OCI-M1 (cell line): ENCODE data around the gene HCCS.

Experiments used
- DNase-seq: peaks from one replicate; lab custom pipeline; 2025; lab: John Stamatoyannopoulos, UW

The HCCS gene

DNA sequence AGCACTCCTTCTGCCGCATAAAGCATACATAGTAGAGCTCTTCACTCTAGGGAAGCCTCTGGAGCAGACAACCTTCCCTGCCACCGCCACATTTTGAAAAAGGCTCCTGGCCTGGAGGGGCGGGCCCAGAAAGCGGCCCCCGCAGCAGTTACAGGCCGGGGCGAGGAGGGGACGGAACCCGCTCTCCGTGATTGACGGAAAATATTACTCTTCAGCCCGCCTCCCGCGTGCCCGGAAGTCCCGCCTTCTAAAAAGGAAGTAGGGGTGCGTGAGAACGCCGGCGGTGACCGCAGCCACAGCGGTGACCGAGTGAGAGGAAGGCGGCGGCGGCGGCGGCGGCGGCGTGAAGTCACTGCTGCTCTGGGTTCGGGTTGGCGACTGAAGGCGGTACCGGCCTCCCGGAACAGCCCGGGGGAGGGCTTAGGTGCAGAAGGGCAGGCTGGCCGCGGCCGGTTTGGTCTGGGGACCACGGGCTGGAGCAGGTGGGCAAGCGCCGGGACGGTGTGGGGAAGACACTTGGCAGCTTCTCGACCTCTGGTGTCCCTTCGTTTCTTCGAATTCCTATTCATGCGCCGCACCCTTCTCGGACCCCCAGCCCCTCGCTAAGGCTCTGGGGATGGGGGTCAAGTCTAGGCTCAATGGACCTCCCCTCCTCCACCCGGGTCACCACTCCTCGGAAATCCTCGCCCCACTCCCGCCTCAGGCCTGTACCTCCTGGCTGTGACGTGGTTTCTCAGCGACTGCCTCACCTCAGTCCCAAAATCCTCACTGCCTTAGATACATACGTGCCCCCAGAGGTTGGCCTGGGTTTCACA, at the start of gene HCCS:
TSS of gene HCCS (plus strand) at position 296 of the 815 bp plus-strand sequence. CDS start 729 bp downstream, outside the sequence.
- peak; percentile 92 for DNase-seq

DNA sequence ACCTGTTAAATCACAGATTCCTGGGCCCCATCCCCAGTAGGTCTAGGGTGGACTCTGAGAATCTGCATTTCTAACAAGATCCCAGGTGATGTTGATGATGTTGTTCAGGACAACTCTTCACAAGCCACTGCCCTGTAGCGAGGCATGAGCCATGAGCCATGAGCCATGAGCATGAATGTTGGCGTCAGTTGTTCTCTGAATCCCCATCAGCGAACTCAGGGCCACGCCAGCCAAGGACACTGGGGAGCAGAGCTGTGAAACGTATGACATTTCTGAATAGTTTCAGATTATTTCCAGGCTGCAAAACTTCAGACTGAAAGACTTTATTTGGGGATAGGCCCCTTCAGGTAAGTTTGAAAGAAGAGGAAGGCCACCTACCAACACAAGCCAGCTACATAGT, 46.9 kb upstream of the HCCS start:
- DNase-seq, result no peak

GRCh38 chrX:11064851-11065600, 46.1 kb upstream of the HCCS start:
- no peak for DNase-seq

DNA sequence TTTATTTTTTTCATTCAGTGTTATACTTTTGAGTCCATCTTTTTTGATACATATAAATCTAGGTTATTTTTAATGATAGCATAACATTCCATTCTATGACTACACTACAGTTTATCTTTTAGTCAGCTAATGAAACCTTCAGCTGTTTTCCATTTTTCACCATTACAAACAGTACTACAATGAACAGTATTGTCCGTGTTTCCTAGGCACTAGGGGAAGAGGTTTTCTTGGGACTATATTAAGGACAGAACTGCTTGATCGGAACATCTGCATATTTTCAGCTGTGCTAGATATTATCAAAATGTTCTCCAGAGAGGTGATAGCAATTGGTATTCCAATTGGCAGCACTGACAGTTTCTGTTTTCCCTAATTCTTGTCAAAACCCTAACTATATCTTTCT, 44.3 kb upstream of the HCCS start:
- DNase-seq, result no peak

DNA sequence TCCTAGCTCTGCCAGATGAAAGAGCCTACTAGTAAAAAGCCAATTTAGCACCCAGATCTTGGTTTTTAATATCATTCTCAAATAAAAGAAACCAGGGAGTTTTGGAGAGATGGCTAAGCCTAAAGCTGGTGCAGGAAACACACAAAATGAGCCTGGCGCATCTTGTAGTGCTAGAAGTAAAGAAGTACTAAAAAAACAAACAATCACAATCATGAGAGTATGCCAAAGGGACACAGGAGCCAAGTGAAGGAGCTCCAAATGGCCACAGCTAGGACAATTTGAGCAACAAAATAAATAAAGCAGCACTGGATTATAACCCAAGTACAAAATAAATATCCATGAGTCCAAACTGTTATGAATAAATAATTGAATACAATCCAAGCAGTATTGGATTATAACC, 37.8 kb upstream of the HCCS start:
- DNase-seq, result no peak

GRCh38 chrX:11080741-11081305, 30.3 kb upstream of the HCCS start:
- DNase-seq, result no peak

GRCh38 chrX:11081511-11081910, 29.6 kb upstream of the HCCS start:
- DNase-seq, result no peak

DNA sequence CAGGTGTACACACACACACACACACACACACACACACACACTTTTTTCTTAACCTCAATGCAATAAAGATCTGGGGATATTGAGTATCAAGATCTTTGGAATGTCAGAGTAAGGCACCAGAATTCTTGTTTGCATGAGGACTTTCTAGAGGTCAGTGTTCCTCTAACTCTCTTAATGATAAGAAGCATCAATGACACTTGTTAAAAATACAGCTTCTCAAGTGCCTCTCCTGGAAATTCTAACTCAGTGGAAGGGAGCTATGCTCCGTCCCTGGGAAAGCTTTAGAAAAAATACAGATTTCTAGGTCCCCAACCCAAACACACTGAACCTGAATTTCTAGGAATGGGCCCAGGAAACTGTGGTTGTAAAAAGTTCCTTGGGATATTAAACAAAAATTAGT, 25.8 kb upstream of the HCCS start:
- DNase-seq, result no peak

- DNase-seq, result no peak
These were observed 21.3 kb upstream of the HCCS start for GRCh38 chrX:11089802-11090201.

DNA sequence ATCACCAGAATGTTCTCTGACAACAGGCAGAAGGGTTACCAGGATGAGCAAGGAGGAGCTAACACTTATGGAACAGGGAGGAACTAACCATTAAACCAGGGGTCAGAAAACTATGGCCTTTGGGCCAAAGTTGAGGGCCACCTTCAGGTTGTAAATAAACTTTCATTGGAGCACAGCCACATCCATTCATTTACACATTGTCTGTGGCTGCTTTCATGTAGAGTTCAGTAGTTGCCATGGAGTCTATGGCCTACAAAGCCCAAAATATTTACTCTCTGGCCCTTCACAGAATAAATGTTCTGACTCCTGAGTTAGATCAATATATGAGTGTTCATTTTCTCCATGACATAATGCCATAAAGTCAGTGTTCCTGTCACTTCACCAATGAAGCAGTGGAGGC, 13.2 kb upstream of the HCCS start:
- DNase-seq, result no peak

- no peak for DNase-seq
These were observed 11.7 kb upstream of the HCCS start for GRCh38 chrX:11099465-11099864.

DNA sequence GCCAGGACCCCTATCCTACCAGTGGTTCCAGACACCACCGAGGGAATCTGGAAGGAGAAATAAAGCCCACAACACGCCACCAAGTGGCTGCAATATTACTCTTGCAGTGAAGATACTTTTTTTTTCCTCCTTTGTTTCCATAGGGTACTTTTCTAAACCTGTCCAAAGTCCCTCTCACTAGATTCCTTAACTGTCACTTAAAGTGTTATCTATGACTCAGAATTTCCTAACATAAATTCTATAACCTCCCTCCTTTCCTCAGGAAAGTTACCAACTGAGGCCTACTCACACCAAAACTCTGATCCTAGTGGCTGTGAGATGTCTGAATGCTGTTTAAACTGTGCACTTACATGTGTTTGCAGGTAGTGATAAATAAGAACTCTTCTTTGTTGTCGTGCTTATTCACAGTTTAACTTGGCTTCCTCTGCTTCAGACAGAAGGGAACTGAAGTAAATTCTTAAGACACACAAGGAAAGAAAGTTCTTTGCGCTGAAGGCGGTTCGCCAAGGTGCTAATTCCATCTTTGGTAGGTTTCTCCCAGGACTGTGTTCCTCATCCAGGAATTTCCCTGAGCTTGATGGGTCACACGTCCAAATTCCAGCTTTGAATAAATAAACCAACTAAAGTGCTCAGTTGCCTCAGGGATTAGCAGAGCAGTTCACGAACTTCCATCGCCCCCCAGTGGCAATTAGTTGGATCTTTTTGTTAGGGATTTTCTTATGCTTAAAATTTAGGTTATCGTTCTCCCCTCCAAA, 10.7 kb upstream of the HCCS start:
- DNase-seq, result peak; percentile 35

DNA sequence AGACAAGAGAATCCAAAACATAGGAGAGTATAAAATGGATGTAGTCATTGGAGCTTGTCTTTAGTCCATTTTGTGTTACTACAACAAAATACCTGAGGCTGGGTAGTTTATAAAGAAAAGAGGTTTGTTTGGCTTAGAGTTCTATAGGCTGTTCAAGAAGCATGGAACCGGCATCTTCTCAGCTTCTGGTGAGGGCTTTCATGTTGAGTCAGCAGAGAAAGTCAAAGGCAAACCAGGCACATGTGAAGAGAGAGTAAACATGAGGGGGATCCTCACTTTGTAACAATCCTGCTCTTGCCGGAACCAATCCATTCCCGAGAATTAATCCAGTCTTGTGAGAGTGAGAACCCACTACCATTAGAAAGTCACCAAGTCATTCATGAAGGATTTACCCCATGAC, 8.1 kb upstream of the HCCS start:
- DNase-seq, result no peak

- no peak for DNase-seq
These were observed 7.4 kb upstream of the HCCS start for GRCh38 chrX:11103751-11104150.

DNA sequence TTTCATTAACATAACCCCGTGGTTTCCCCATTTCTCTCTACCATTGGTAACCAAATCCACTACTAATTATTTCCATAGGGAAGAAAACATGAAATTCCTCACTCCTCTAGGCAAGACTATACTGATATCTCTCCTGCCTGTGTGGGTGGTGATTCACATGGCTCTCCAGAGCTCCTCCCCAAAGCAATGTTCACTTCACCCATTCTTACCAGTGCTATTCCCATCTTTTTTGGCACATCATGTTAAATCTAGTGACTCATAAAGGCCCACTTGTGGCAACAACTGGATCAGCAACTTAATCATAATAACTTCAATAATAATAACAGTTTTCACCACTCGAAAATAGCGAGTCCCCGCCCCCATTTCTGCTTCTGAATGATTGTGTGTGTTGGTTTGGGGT, 6.1 kb upstream of the HCCS start:
- no peak for DNase-seq

DNA sequence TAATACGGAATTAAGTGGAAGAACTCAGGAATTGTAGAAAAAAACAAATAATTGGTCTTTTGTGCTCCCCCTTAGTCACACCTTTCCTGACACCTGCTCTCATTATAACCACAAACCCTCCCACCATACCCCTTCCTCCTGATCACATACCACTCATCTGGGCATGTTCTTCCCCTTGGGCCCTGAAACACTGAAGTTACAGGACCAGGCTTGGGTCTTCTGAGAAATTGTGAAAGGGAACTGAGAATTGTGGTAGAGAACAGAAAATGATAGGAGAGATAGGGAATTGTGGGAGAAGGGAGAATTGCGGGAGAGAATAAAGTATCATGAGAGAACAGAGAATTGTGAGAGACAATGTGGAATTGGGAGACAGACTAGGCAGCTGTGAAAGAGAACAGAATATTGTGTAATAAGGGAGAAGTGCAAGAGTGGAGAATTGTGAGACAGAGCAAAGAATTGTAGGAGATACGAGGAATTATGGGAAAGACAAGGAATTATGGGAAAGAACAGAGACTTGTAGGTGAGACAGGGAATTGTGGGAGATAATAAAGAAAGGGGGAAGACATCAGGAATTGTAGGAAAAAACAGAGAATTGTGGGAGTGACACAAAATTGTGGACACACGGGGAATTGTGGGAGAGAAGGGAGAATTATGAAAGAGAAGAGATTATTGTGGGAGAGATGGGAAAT, 2.7 kb upstream of the HCCS start:
- DNase-seq, result no peak

DNA sequence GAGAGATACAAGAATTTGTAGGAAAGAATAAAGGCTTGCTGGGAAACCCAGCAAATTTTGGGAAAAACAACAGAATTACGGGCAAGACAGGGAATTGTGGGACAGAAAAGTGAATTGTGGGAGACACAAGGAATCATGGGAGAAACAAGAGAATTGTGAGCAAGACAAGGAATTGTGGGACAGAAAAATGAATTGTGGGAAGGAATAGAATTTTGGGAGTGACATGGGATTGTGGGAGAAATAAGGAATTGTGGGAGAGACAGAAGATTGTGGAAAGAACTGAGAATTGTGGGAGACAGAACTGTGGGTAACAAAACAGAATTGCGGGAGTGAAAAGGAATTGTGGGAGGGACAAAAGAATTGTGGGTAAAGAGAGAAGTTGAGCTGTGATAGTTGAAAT, 1.2 kb upstream of the HCCS start:
- DNase-seq, result no peak

- no peak for DNase-seq
These were observed 815 bp downstream of the HCCS start for GRCh38 chrX:11111947-11112346.

DNA sequence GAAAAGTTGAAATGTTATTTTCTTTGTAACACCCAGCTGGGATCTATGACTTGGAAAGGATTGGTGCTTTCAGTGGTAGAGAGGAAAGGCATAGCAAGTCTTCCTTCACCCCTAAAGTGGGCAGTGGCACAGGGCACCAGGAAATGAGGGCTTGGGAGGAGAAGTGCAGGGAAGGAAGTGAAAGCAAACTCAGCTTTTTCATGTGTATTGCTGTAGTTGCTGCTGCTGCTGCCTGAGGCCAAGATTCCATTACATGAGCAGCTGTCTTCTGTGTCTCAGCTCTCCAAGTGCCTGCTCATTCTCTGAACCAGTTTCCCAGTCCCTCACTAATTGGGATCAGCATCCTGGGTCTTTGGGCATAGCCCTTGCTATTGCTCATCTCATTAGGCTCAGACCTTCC, 2.6 kb downstream of the HCCS start:
- DNase-seq, result no peak

DNA sequence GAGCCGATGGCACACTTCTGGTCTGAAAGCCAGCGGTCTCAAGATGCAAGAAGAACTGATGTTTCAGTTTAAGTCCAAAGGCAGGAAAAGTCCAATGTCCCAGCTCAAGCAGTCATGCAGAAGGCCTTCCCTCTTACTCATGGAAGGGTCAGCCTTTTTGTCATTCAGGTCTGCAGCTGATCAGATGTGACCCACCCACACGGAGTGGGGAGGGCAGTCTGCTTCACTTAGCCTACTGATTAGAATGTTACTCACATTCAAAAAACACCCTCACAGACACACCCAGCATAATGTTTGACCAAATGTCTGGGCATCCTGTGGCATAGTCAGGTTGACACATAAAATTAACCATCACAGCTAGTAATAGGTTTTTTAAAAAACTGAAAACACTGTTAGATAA, 6.6 kb downstream of the HCCS start:
- no peak for DNase-seq

GRCh38 chrX:11119313-11119943, 8.3 kb downstream of the HCCS start:
- no peak for DNase-seq
